Hindlimb muscle (tissue), 1 donor: ENCODE data around the gene RRAS2. TPM values are rescaled to one million over a fixed set of nuclear protein-coding genes. Genes with fewer than 3 reads are reported as not detected.
"Not testable (repeated sequence)": the region's sequence is repeated elsewhere in the genome, so short reads cannot be mapped to it uniquely, and the experiment has no call there.

ENCODE experiments used
- DNase-seq: peaks from one replicate; pipeline ENCODE4 v3.0.0-alpha.2; 2013
- polyA plus RNA-seq: library from polyadenylated mRNA; unstranded; fragments of 120-200 nt; gene quantifications from one replicate; pipeline ENCODE4 v1.2.1, GENCODE V29; 2013; ENCODE audit not compliant: insufficient read length

The RRAS2 gene
- polyA plus RNA-seq, 1 donor = 41.8 TPM

DNA sequence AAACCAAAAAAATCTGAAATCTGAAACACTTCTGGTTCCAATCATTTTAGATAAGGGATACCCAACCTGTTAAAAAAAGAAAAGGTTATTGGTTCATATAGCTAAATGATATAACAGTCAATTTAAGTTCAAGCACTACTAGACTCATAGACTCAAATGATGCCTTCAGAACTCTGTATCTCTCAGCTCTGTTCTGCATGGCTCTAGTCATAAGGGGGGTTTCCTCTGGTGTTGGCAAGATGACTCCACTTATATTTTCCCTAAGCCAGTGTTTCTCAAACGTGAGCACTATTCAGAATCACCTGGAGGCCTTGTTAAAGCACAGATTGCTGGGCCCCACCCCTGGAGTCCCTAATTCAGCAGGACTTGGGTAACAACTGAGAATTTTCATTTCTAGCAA, 11.5 kb upstream of the RRAS2 start:
- DNase-seq = no peak

DNA sequence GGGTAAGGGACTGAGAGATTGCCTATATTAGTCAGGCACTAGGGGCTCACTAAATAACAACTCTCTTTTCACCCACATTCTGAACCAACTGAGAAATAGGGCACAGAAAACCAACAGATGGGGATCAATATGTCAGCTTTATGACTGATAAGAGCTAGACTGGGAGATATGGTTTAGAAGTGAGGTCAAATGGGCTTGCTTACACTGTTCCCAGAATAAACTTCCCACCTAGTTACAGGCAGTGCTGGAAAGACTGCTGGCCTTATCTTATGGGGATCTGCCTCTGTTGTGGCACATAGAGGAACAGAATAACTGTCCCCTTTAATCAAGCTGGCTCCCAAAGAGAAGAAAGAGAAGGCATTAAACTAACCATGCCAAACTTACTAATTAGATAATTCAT, 10.6 kb upstream of the RRAS2 start:
- no peak for DNase-seq

DNA sequence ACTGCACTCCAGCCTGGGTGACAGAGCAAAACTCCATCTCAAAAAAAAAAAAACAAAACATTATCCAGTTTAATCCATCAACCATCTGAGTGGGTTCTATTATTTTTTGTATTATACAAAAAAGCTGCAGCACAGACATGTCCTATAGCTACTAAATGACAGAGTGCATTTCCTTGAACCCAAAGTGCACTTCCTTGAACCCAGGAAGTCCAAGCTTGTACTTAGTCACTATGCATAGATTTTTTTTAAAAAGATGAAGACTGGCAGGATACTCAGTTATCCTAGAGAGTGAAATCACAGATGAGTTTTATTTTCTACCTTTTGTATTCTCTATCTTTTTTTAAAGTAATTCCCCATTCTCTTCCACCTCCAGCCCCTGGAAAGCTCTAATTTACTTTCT, 8.0 kb upstream of the RRAS2 start:
- DNase-seq = no peak

DNA sequence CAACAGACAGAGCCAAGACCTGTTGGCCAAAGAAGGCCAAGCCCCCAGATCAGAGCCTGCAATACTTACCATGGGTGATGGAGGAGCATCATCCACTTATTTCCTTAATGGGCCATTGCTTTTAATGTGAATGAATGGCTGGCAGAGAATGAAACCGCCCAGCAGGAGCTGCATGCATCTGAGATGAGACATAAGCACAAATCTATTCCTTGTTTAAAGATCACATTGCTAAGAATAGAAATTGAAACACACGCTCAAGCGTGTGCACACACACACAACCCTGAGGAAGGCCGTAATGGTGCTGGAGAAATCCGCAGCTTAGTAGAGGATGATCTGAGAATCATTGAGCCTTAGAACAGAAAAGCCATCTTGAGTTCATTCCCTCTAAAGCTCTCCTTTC, 5.3 kb upstream of the RRAS2 start:
- no peak for DNase-seq

DNA sequence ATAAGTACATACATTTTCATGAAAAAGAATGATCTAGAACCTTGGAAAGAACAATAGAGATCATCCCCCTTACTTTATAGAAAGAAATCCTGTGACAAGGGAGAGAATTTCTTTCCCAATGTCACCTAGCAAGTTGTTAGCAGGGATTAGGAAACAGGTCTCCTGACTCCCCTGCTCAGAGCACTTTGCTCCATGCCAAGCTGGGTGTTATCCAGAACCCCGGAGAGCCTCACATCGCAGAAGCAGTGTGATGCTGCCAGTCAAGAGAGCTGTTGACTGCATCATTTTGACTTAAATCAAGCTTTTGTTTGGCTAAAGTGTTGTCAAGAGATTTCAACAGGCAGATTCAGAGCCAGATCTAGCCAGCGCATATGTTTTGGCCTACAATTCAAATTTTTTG, 3.6 kb upstream of the RRAS2 start:
- no peak for DNase-seq

DNA sequence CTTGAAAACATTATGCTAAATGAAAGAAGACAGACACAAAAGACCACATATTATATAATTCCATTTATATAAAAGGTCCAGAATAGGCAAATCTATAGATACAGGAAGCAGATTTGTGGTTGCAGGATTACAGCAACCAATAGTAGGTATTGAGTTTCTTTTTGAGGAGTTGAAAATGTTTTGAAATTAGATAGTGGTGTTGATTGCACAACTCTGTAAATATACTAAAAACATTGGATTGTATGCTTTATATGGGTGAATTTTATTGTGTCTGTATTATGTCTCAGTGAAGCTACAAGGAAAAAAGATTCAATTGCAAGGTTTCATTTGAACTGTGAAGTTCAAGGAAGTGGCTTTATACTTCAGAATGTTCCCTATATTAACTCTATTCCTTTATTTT, 3.0 kb upstream of the RRAS2 start:
- DNase-seq = no peak

DNA sequence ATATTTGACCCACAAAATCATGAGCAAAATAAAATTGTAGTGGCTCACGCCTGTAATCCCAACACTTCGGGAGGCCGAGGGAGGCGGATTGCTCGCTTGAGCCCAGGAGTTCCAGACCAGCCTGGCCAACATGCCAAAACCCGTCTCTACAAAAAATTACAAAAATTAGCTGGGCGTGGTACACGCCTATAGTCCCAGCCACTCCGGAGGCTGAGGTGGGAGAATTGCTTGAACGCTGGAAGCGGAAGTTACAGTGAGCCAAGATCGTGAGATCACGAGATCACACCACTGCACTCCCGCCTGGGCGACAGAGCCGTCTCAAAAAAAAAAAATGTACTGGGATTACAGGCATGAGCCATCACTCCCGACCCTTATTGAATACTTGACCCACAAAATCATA, 2.0 kb upstream of the RRAS2 start:
- DNase-seq = no peak

DNA sequence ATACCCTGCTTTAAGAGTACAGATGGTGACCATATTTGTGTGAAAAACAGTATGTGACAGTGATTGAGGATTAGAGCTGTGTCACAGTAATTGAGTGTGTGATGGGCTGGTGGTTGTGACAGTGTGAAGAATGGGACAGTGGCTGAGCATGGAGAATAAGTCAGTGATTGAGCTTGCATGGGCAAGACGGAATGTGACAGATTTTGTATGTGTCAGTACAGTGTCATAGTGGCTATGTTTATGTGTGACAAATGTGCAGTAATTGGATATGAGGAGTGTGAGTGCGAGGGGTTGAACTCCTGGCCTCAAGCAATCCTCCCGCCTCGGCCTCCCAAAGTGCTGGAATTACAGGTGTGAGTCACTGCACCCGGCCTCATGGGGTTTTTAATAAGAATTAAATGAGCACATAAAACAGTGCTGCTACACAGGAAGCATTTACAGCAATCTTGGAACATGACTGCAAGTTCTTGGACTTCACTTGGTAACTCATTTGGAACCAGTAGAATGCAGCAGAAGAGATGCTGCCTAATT, 583 bp upstream of the RRAS2 start:
- no peak for DNase-seq

DNA sequence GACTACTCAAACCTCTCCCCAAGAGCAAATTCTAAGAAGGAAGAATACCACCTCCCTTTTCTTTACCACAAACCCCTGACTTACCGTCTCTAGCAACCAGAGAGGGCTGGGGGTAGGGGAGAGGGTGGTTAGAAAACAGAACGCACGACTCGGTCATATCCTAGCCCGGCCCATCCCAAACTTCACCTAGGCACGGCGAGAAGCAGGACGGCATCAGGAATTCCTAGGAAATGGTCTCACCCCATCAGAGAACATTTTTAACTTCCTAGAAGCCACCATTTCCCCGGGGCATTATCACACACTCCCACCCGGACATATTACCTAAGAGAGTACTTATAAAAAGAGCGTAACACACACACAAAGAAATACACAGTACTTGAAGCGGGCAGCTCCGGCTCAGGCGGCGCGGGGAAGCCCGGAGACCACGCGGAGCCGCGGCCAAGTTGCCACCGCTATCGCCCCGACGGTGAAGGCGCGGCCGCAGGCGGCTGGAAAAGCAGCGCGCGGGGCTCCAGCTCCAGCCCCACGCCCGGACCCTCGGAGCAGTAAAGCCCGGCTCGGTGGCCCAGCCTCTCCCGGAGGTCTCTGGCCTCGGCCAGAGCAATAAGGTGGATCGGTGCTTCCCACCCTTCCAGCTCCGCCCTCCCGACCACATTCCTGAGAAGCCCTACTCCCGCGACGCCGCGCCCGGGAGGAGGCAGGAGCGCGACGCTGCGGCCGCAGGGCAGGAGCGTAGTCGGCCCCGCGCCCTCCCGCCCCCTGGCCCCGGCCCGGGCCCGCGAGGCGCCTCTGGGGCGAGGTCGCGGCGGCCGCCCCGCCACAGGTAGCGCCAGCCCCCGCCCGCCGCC, 878 bp downstream of the RRAS2 start:
- peak; percentile 45 for DNase-seq

DNA sequence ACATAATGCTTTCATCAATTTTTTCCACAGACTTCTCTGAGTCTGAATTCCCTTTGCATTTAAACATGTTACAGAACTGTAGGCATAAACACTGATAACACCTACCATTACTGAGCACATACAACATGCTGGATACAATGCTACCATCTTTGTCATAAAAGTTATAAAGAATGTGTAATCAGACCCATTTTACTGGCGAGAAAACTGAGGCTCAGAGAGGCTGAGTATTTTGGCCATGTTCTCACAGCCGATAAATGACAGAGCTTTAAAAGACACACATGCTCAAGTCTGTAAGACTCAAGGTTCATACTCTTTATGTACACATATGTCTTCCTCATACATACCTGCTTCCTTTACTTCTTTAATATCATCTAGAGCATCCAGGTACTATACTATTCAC, 2.6 kb downstream of the RRAS2 start:
- DNase-seq = no peak

DNA sequence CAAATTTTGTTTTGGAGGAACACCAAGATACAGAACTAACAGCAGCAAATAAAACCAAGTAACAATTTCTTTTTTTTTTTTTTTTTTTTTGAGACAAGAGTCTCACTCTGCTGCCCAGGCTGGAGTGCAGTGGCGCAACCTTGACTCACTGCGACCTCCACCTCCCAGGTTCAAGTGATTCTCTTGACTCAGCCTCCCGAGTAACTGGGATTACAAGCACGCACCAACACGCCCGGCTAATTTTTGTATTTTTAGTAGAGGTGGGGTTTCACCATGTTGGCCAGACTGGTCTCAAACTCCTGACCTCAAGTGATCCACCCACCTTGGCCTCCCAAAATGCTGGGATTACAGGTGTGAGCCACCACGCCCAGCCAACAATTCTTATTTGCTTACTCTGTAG, 4.4 kb downstream of the RRAS2 start:
- DNase-seq = not testable (repeated sequence)

DNA sequence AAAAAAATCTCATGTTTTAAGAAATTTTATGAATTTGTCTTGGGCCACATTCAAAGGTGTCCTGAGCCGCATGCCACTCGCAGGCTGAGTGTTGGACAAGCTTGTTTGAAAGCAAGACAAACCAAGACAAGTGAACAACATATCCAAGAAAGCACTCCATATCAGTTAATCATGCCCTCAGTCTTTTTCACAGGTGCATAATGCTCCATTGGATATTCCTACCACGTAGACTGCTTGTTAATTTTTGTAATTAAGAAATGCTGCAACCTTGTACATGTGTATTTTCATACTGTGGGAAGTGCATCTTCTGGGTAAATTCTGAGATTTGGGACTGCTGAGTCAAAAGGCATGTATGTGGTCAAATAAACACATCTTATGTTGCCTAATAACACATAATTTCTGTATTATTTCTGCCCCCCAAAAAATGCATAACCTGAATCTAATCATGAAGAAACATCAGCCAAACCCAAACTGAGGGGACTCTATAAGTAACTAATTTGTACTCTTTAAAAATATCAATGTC, 8.2 kb downstream of the RRAS2 start:
- no peak for DNase-seq

DNA sequence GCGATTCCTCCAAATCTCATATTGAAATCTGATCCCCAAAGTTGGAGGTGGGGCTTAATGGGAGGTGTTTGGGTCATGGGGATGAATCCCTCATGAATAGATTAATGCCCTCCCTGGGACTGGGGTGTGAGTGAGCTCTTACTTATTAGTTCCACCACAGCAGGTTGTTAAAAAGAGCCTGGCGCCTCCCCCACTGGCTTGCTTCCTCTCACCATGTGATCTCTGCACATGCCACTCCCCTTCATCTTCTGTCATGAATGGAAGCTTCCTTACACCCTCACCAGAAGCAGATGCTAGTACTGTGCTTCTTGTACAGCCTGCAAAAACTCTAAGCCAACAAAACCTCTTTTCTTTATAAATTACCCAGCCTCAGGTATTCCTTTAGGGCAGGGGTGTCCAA, 8.8 kb downstream of the RRAS2 start:
- no peak for DNase-seq

DNA sequence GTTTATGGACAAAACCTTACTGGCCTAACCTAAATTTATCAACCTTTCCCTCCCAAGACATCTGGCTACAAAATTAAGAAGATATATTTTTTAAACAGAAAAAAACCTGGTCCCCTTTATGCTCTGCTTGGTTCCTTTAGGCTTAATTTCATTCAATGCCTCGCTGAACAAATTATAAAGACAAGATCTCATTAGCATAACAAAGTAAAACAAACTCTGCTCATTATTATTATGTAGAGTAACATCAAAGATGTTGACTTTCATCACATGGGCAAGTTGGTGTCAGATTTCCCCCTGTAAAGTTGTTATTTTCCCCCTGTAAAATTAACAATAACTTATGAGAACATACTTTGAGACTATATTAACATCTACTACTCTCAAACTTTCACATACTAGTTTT, 11.0 kb downstream of the RRAS2 start:
- no peak for DNase-seq

DNA sequence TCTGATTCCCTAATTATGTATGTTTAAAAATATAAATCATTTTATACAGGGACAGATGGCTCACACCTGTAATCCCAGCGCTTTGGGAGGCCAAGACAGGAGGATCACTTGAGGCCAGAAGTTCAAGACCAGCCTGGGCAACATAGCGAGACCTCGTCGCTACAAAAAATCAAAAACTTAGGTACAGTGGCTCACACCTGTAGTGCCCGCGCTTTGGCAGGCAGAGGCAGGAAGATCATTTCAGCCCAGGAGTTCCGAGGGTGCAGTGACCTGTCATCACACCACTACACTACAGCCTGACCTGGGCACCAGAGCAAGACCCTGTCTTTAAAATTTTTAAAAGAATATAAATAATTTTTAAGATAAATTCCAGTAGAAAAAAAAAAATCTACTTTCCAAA, 11.5 kb downstream of the RRAS2 start:
- no peak for DNase-seq

DNA sequence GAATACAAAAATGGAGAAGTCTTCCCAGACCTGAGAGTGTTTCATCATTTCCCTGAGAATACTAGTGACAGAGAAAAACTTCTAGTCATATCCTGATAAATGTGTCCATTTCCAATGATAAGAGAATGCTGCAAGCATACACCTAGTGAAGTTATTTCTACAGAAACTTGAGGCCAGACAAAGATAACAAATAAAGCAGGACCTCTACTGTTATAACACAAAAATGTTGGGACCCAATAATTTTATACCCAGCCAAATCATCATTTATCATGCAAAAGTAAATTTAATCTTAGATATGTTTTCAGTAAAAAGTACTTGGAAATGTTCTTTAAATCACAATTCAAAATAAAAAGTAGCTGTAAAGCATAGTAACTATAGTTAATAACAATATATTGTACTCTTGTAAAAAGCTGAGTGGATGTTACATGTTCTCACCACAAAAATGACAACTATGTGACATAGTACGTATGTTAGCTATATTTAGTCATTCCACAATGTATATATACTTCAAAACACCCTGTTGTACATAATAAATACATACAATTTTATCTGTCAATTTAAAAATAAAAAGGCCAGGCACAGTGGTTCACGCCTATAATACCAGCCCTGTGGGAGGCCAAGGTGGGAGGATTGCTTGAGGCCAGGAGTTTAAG, 12.6 kb downstream of the RRAS2 start:
- DNase-seq = no peak

DNA sequence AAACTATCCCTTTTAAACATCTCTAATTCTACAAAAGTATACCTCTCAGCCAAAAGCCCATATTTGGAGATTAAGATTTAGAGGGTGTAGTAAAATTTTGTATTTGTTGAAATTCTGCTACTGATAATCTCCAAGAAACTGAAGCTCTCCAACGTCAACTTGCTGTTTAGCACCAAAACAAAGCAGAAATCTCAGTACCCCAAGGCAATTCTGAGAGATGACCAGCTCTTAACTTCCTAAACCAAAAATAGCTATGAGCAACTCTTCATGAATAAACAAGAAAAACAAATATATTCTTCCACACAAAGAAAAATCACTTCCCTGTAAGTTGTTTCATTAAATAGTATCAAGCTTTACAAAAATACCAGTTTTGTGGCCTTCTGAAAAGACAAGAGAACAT, 13.3 kb downstream of the RRAS2 start:
- DNase-seq = no peak

DNA sequence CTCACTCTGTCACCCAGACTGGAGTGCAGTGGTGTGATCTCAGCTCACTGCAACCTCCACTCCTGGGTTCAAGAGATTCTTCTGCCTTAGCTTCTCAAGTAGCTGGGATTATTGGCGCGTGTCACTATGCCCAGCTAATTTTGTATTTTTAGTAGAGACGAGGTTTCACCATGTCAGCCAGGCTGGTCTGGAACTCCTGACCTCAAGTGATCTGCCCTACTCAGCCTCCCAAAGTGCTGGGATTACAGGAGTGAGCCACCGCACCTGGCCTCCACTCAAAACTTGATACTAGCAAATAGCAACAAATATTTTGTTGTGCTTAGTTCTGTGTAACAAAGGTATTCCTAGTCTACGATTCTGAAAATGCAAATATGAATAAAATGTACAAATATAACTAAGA, 14.0 kb downstream of the RRAS2 start:
- DNase-seq = not testable (repeated sequence)

DNA sequence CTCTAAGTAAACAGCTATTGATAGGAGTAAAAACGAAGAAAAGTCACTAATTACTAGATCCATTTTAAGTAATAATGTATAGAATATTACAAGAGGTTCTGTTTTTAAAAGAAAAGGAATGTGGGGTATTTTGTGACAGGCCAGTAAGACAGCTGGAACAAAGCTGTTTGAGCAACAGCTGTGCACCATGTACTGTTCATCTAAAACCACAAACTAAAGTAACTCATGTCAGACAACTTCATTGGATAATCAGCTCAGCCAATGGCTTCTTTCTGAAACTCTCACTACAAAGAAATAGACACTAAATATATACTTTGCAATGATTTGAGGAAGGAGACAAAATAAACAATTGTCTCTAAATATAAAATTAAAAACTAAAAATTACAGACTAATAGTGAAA, 16.1 kb downstream of the RRAS2 start:
- DNase-seq = no peak

DNA sequence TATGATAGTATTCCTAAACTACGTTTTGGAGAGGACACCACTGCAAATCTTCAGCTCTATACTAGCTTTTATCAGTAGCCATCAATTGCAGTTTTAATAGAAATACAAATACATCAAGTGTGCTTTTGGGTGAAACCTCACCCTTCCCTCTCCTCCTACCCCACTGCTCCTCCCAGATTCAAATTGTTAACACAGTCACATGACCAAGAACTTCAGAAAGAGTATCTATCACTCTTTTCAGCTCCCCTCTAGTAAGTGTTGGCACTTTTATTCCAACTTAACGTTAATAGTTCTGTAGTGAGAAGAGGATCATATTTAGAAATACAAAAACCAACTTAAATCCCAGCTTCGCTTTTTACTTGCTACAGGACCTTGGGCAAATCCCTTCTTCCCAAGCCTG, 17.0 kb downstream of the RRAS2 start:
- no peak for DNase-seq

DNA sequence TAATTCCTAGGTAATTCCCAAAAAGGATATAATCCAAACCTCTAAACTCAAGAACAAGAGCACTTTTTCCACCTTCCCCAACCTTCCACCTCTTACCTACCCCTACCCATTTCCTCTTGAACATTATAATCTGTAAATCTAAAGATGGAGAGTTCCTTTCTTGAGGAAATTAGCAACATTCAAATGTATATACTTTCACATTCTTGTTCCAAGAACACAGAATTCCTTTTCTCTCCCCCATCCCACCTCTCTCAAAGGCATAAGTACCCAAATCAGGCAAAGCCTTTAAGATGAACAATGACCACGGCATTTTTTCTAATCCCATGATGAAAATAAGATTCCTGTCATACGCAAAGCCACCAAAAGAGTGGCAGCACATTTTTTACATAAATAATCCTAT, 18.3 kb downstream of the RRAS2 start:
- no peak for DNase-seq

DNA sequence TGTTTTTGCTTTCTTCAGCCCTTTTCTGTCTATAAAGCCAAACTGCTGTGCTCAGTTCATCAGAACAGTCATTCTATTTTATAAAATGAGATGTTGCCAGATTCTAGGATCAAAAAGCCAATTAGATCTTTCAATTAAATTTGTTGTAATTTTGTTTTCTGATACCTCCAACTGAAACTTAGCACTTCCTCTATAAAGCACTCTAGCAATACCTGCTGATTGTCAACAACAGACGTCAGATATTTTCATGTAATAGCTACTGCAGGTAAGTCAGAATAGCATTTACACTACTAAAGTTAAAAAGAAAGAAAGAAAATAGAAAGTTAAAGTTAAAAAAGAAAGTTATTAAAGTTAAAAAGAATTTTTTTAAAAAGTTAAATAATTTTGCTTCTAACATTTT, 19.6 kb downstream of the RRAS2 start:
- no peak for DNase-seq

DNA sequence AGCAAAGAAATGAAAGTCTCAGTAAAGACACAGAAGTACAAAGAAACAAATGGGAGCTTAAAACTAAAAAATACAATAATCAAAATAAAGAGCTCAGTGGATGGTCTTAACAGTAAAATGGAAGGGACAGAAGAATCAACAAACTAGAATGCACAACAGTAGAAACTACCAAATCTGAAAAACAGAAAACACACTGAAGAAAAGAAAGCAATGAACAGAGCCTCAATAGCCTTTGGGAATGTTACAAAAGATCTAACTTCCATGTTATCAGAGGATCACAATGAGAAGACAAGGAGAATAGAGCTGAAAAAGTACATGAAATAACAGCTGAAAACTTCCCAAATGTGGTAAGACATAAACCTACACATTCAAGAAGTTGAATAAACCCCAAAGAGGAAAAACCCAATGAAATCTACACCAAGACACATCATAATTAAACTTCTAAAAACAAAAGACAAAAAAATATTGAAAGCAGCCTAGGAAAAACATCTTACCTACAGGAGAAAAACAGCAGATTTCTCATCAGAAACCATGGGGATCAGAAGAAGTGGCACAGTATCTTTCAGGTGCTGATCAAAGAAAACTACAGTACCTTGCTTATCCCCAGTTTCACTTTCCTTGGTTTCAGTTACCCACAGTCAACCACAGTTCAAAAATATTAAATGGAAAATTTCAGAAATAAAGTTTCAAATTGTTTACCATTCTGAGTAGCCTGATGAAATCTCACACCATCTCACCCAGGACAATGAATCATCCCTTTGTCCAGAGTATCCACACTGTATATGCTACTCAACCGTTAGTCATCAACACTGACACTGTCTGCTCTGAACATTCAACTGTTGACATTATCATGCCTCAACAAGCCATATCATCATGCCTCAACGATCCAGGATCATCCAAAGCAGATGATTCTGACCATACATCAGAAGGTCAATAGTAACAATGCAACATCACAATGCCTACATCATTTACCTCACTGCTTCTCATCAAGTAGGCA, 22.2 kb downstream of the RRAS2 start:
- DNase-seq = no peak
